ENCODE measurements around the gene POLE.

- TF ChIP-seq MAX (IDR thresholded peaks at IDR 0.05; ENCODE audit: low read depth), result no peak
- no peak for TF ChIP-seq RFX5 (IDR thresholded peaks at IDR 0.05; ENCODE audit: low read length)
- TF ChIP-seq CTCF (IDR thresholded peaks at IDR 0.05), result no peak
- no peak for TF ChIP-seq EP300 (IDR thresholded peaks at IDR 0.05; ENCODE audit: borderline replicate concordance in 1 of 2, low read depth in 1 of 2, low read length in 1 of 2)
- TF ChIP-seq CHD2 (IDR thresholded peaks at IDR 0.05; ENCODE audit: low read length, partially characterized antibody), result no peak
- no peak for TF ChIP-seq REST (IDR thresholded peaks at IDR 0.05; ENCODE audit: low read depth, low read length)
- no peak for TF ChIP-seq YY1 (IDR thresholded peaks at IDR 0.05; ENCODE audit: low read depth)
Measured at GRCh38 chr12:132689227-132689626, 2.1 kb upstream of the POLE start.

Data from SK-N-SH (cell line).